PFSK-1 (cell line): ENCODE measurements around the gene GLYAT.

Experiments
- FOXP2 ChIP-seq: optimal IDR thresholded peaks from 2 replicates; pipeline ENCODE3; 2011; ENCODE audit warnings: borderline replicate concordance, control low read depth, inconsistent platforms; ENCODE audit not compliant: insufficient read depth; ENCODE audit errors: extremely low read length, extremely low read depth
- TAF1 ChIP-seq: IDR thresholded peaks from 2 replicates; pipeline ENCODE4 v1.6.1; 2012; ENCODE audit warnings: low read length, control low read depth, borderline replicate concordance; ENCODE audit not compliant: insufficient read depth

DNA sequence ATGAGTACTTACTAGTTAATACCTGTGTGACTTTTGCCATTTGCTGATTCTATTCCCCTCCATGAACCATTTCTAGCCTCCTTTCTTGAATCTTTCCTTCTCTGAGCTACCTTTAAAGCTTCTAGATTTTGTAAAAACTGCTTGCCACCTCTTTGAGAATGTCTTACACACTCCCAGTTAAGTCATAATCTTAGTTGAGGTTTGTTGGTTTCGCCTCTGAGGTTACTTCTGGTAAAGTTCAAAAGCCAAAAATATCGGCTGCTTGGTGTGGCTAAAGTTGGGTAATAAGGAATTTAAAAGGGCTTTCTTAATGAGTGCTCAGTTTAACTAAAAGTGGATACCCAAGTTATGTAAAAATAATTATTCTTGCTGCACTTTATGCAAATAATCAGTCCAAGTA, 10.4 kb upstream of the GLYAT start:
- TF ChIP-seq TAF1 = no peak
- no peak for TF ChIP-seq FOXP2
